Trophoblast cell (in vitro differentiated cells and primary cell): Measurements from ENCODE around the gene KLHL8.

ENCODE experiments used
- DNase-seq, 2 donors: peaks; one replicate each; pipeline ENCODE4 v3.0.0-alpha.2; 2016
- H2AFZ ChIP-seq: 2 replicates; pipeline ENCODE4 v1.6.1; 2013; ENCODE audit warnings: low read length, moderate library complexity, mild to moderate bottlenecking; ENCODE audit not compliant: insufficient read depth, poor library complexity
- H2AK5ac ChIP-seq: 2 replicates; pipeline ENCODE4 v1.6.1; 2013; ENCODE audit warnings: mild to moderate bottlenecking, low read length
- H2BK120ac ChIP-seq: 2 replicates; pipeline ENCODE4 v1.6.1; 2013; ENCODE audit warnings: low read length, mild to moderate bottlenecking, moderate library complexity; ENCODE audit not compliant: insufficient read depth, poor library complexity
- H2BK12ac ChIP-seq: 2 replicates; pipeline ENCODE4 v1.6.1; 2013; ENCODE audit warnings: mild to moderate bottlenecking, low read length, moderate library complexity
- H2BK5ac ChIP-seq: 2 replicates; pipeline ENCODE4 v1.6.1; 2013; ENCODE audit warnings: low read length, low read depth, moderate library complexity, mild to moderate bottlenecking; ENCODE audit not compliant: poor library complexity
- H3K14ac ChIP-seq: 2 replicates; pipeline ENCODE4 v1.6.1; 2013; ENCODE audit warnings: mild to moderate bottlenecking, low read length
- H3K18ac ChIP-seq: 2 replicates; pipeline ENCODE4 v1.6.1; 2013; ENCODE audit warnings: mild to moderate bottlenecking, low read length
- H3K23ac ChIP-seq: 2 replicates; pipeline ENCODE4 v1.6.1; 2013; ENCODE audit warnings: low read length
- H3K27ac ChIP-seq: 2 replicates; pipeline ENCODE4 v1.5.1; 2013; ENCODE audit warnings: low read depth, mild to moderate bottlenecking, inconsistent platforms, low read length, moderate library complexity
- H3K27me3 ChIP-seq: 2 replicates; pipeline ENCODE4 v1.6.1; 2013; ENCODE audit warnings: inconsistent platforms, mild to moderate bottlenecking, low read length, moderate library complexity; ENCODE audit not compliant: insufficient read depth
- H3K36me3 ChIP-seq, 2 experiments: 1 replicate in 1 of 2; 2 replicates in 1 of 2; pipeline ENCODE4 v1.6.1; 2013; ENCODE audit warnings: low read length in 2 of 2, mild to moderate bottlenecking in 2 of 2, moderate library complexity in 1 of 2; ENCODE audit not compliant: insufficient read depth in 2 of 2, control insufficient read depth in 1 of 2
- H3K4ac ChIP-seq: 2 replicates; pipeline ENCODE4 v1.6.1; 2013; ENCODE audit warnings: low read depth, mild to moderate bottlenecking, low read length, moderate library complexity
- H3K4me1 ChIP-seq, 2 experiments: 1 replicate in 1 of 2; 2 replicates in 1 of 2; pipeline ENCODE4 v1.6.1; 2013; ENCODE audit warnings: low read length in 2 of 2, mild to moderate bottlenecking in 2 of 2, moderate library complexity in 1 of 2; ENCODE audit not compliant: insufficient read depth in 2 of 2, control insufficient read depth in 1 of 2
- H3K4me2 ChIP-seq: 2 replicates; pipeline ENCODE4 v1.6.1; 2013; ENCODE audit warnings: inconsistent platforms, mild to moderate bottlenecking, low read length, moderate library complexity
- H3K4me3 ChIP-seq: 2 replicates; pipeline ENCODE4 v1.5.1; 2013; ENCODE audit warnings: mild to moderate bottlenecking, low read depth, low read length, inconsistent platforms
- H3K79me1 ChIP-seq: one replicate; pipeline ENCODE4 v1.6.1; 2013; ENCODE audit warnings: low read length
- H3K79me2 ChIP-seq: 2 replicates; pipeline ENCODE4 v1.6.1; 2013; ENCODE audit warnings: low read length, mild to moderate bottlenecking; ENCODE audit not compliant: control insufficient read depth, insufficient read depth, poor library complexity
- H3K9ac ChIP-seq: 2 replicates; pipeline ENCODE4 v1.6.1; 2013; ENCODE audit warnings: mild to moderate bottlenecking, low read length
- H3K9me3 ChIP-seq: 2 replicates; pipeline ENCODE4 v1.6.1; 2013; ENCODE audit warnings: low read depth, mild to moderate bottlenecking, control low read depth, inconsistent platforms, low read length; ENCODE audit not compliant: insufficient read depth
- H4K12ac ChIP-seq: 2 replicates; pipeline ENCODE4 v1.6.1; 2013; ENCODE audit warnings: low read depth, mild to moderate bottlenecking, low read length, moderate library complexity
- H4K8ac ChIP-seq: 2 replicates; pipeline ENCODE4 v1.6.1; 2013; ENCODE audit warnings: low read depth, mild to moderate bottlenecking, low read length, moderate library complexity
- H4K91ac ChIP-seq: one replicate; pipeline ENCODE4 v1.6.1; 2013; ENCODE audit warnings: low read depth, mild to moderate bottlenecking, low read length, moderate library complexity
- WGBS: extraction: QIAGEN DNeasy Blood & Tissue Kit; methylation state at CpG from one replicate; pipeline ENCODE4 v1.1.7; 2013; ENCODE audit warnings: missing lambda C conversion rate; ENCODE audit not compliant: insufficient read length, insufficient coverage; ENCODE audit errors: extremely low coverage; 5-methylcytosine and 5-hydroxymethylcytosine counted together

KLHL8 gene

DNA sequence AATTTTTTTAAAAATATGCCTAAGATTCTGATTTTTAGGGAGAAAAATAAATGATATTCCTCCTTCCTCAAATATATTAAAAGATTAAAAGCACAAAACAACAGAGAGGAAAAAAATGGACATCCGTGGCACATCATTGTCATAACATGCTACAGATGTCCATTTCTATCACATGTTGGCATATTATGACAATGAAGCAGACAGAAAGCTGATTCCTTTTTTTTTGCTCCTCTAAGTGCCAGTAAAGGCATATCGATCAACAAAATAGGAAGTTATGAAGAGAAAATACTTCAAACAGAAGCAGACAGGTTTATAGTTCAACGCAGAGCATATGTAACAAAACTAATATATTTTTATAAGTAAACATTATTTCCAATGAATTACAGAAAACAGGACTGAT, 11.2 kb downstream of the KLHL8 start:
- H2BK120ac ChIP-seq: no peak overlapping the region
- H4K12ac ChIP-seq: no peak overlapping the region
- no peak overlapping the region for H3K18ac ChIP-seq
- no peak overlapping the region for H3K4me2 ChIP-seq
- no peak for DNase-seq
- no peaks in the 10 kb centered on the region for H3K27me3 ChIP-seq
- no peak overlapping the region for H3K14ac ChIP-seq
- H3K9me3 ChIP-seq: no peaks in the 10 kb centered on the region
- no peak overlapping the region for H2BK5ac ChIP-seq
- no peak overlapping the region for H3K27ac ChIP-seq
- no peak overlapping the region for H4K8ac ChIP-seq
- H3K9ac ChIP-seq: no peak overlapping the region
- H3K36me3 ChIP-seq: no peaks in the 10 kb centered on the region
- no peak overlapping the region for H4K91ac ChIP-seq
- no CpG with 5 or more reads among the region's 3 CpGs for WGBS
- H3K4me3 ChIP-seq: no peak overlapping the region
- no peak overlapping the region for H3K4ac ChIP-seq
- H2AFZ ChIP-seq: no peak overlapping the region
- H3K79me2 ChIP-seq: no peaks in the 10 kb centered on the region
- H2AK5ac ChIP-seq: no peak overlapping the region
- no peak overlapping the region for H3K23ac ChIP-seq
- no peaks in the 10 kb centered on the region for H3K4me1 ChIP-seq
- H3K79me1 ChIP-seq: no peaks in the 10 kb centered on the region
- H2BK12ac ChIP-seq: no peak overlapping the region

GRCh38 chr4:87204559-87204958, 15.9 kb downstream of the KLHL8 start:
- H2AK5ac ChIP-seq: no peak overlapping the region
- no CpG with 5 or more reads among the region's 1 CpG for WGBS
- H3K27ac ChIP-seq: no peak overlapping the region
- no peak overlapping the region for H3K4me3 ChIP-seq
- no peak for DNase-seq
- H4K12ac ChIP-seq: no peak overlapping the region
- no peak overlapping the region for H2AFZ ChIP-seq
- no peak overlapping the region for H2BK12ac ChIP-seq
- no peak overlapping the region for H4K8ac ChIP-seq
- H3K14ac ChIP-seq: no peak overlapping the region
- H3K9ac ChIP-seq: no peak overlapping the region
- H3K79me1 ChIP-seq: no peaks in the 10 kb centered on the region
- no peaks in the 10 kb centered on the region for H3K27me3 ChIP-seq
- no peak overlapping the region for H4K91ac ChIP-seq
- no peaks in the 10 kb centered on the region for H3K36me3 ChIP-seq
- H3K9me3 ChIP-seq: no peaks in the 10 kb centered on the region
- no peaks in the 10 kb centered on the region for H3K79me2 ChIP-seq
- H2BK120ac ChIP-seq: no peak overlapping the region
- no peaks in the 10 kb centered on the region for H3K4me1 ChIP-seq
- H3K4me2 ChIP-seq: no peak overlapping the region
- no peak overlapping the region for H3K4ac ChIP-seq
- no peak overlapping the region for H3K18ac ChIP-seq
- H2BK5ac ChIP-seq: no peak overlapping the region
- no peak overlapping the region for H3K23ac ChIP-seq

DNA sequence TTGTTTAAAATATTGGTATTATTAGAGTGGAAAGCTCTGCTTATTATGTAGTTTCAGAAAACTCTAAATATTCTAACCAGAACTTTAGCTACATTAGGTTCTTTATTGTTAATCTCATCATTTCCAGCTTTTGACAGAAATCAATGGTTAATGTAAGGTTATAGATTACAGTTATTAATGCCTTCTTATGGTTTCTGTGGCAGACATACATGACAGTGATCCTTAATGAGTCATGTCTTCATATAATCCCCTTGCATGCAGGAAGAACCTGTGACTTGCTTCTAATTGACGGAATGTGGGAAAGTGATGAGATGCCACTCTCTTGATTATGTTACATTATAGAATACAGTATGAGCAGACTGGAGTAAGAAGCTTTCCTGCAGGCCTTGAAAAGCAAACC, 23.5 kb downstream of the KLHL8 start:
- no peak overlapping the region for H2BK120ac ChIP-seq
- no peaks in the 10 kb centered on the region for H3K36me3 ChIP-seq
- no peaks in the 10 kb centered on the region for H3K79me2 ChIP-seq
- H4K8ac ChIP-seq: no peak overlapping the region
- no peak overlapping the region for H2AK5ac ChIP-seq
- H3K14ac ChIP-seq: no peak overlapping the region
- H3K23ac ChIP-seq: no peak overlapping the region
- no peak overlapping the region for H4K12ac ChIP-seq
- H3K27me3 ChIP-seq: no peaks in the 10 kb centered on the region
- no peak overlapping the region for H3K4ac ChIP-seq
- H3K27ac ChIP-seq: no peak overlapping the region
- H3K4me2 ChIP-seq: no peak overlapping the region
- H2BK5ac ChIP-seq: no peak overlapping the region
- no peaks in the 10 kb centered on the region for H3K9me3 ChIP-seq
- no peaks in the 10 kb centered on the region for H3K79me1 ChIP-seq
- H4K91ac ChIP-seq: no peak overlapping the region
- no peak overlapping the region for H3K4me3 ChIP-seq
- H3K4me1 ChIP-seq: no peaks in the 10 kb centered on the region
- H2AFZ ChIP-seq: no peak overlapping the region
- no peak overlapping the region for H3K9ac ChIP-seq
- no peak for DNase-seq
- no CpG with 5 or more reads among the region's 1 CpG for WGBS
- H2BK12ac ChIP-seq: no peak overlapping the region
- no peak overlapping the region for H3K18ac ChIP-seq

- Histone ChIP-seq H2AK5ac (no peak overlapping the region), H3K27ac (no peak overlapping the region), H2BK12ac (no peak overlapping the region), H3K4me2 (no peak overlapping the region), H4K91ac (no peak overlapping the region), H3K4me3 (no peak overlapping the region), H2BK5ac (no peak overlapping the region), H3K23ac (no peak overlapping the region), H3K4me1 (no peaks in the 10 kb centered on the region), H2BK120ac (no peak overlapping the region), H2AFZ (no peak overlapping the region), H3K14ac (no peak overlapping the region), H3K18ac (no peak overlapping the region), H3K79me2 (no peaks in the 10 kb centered on the region), H3K9ac (no peak overlapping the region), H3K4ac (no peak overlapping the region), H3K27me3 (no peaks in the 10 kb centered on the region), H4K12ac (no peak overlapping the region), H3K36me3 (no peaks in the 10 kb centered on the region), H3K79me1 (no peaks in the 10 kb centered on the region), H4K8ac (no peak overlapping the region), H3K9me3 (no peaks in the 10 kb centered on the region)
- no CpG with 5 or more reads among the region's 2 CpGs for WGBS
- DNase-seq: no peak
These were observed 24.3 kb downstream of the KLHL8 start for GRCh38 chr4:87196146-87196545.
